Kidney glomerular epithelial cell (primary cell): ENCODE results near the gene SH3BGR.

Source experiments
- DNase-seq: peaks from one replicate; lab custom pipeline; 2025; lab: John Stamatoyannopoulos, UW

SH3BGR gene

GRCh38 chr21:39552856-39553255 is 101.1 kb downstream of the SH3BGR start:
- DNase-seq: no peak

GRCh38 chr21:39553331-39553730 is 101.6 kb downstream of the SH3BGR start:
- no peak for DNase-seq

- DNase-seq: no peak
Observed at GRCh38 chr21:39555911-39556590, 104.3 kb downstream of the SH3BGR start.

GRCh38 chr21:39559511-39559910 is 107.7 kb downstream of the SH3BGR start:
- DNase-seq: no peak

GRCh38 chr21:39561140-39561539 is 109.4 kb downstream of the SH3BGR start:
- DNase-seq: no peak

- no peak for DNase-seq
Observed at GRCh38 chr21:39562791-39563770, 111.3 kb downstream of the SH3BGR start.

GRCh38 chr21:39564200-39564599 is 112.4 kb downstream of the SH3BGR start:
- no peak for DNase-seq
